Upper lobe of right lung (tissue), 1 donor: Measurements from ENCODE around the gene GABRD. TPM values are rescaled to one million over a fixed set of nuclear protein-coding genes. Genes with fewer than 3 reads are reported as not detected.

Experiments
- ATAC-seq: fragments of 200-7000 bp; cut with Tn5 transposase; one replicate; pipeline ENCODE4 v1.9.1; 2020; ENCODE audit warnings: mild to moderate bottlenecking, moderate library complexity
- DNase-seq: peaks from one replicate; pipeline ENCODE4 v3.0.0-alpha.2; 2020
- H3K27ac ChIP-seq: fragments of 200-600 bp; one replicate; pipeline ENCODE4 v1.8.0; 2022
- H3K27me3 ChIP-seq: fragments of 200-600 bp; one replicate; pipeline ENCODE4 v1.8.0; 2022; ENCODE audit warnings: mild to moderate bottlenecking
- H3K36me3 ChIP-seq: fragments of 200-600 bp; one replicate; pipeline ENCODE4 v1.8.0; 2022
- H3K4me1 ChIP-seq: fragments of 200-600 bp; one replicate; pipeline ENCODE4 v1.8.0; 2022
- H3K4me3 ChIP-seq: fragments of 200-600 bp; one replicate; pipeline ENCODE4 v1.8.0; 2022; ENCODE audit warnings: mild to moderate bottlenecking
- H3K9me3 ChIP-seq: fragments of 200-600 bp; one replicate; pipeline ENCODE4 v1.8.0; 2022
- CTCF ChIP-seq: fragments of 200-600 bp; IDR thresholded peaks from one replicate; pipeline ENCODE4 v1.8.0; 2022; ENCODE audit warnings: antibody characterized with exemption
- intact Hi-C: fragments of 100-400 bp; cut with DNase I; formaldehyde crosslinking; loops from one replicate; pipeline ENCODE4 v1.11.0; 2022
- total RNA-seq: library from RNA; stranded (reverse); fragmentation: NEBNext Ultra II Directional; extraction: Animal tissue kit (Norgen Biotek cat#: 25700); gene quantifications from one replicate; pipeline ENCODE4 v1.2.1, GENCODE V29; 2021
- donor health status: DM: no; HTN: yes; CAD: no; lungs with severe emphysema.

Gene GABRD
- total RNA-seq, 1 donor from 2014 or later: 2.9 TPM

GRCh38 chr1:2067393-2067792, 48.2 kb downstream of the GABRD start:
- H3K27me3 ChIP-seq: no peaks in the 10 kb centered on the region
- peaks cover 8% of the 10 kb centered on the region for H3K36me3 ChIP-seq
- no peaks in the 10 kb centered on the region for H3K9me3 ChIP-seq
- H3K4me3 ChIP-seq: no peak overlapping the region
- H3K4me1 ChIP-seq: no peaks in the 10 kb centered on the region
- H3K27ac ChIP-seq: no peak overlapping the region
- no peak for DNase-seq
- TF ChIP-seq CTCF: no peak
- ATAC-seq: no peak
- intact Hi-C loops: no loop called here

- H3K4me1 ChIP-seq: no peaks in the 10 kb centered on the region
- no peak for ATAC-seq
- DNase-seq: no peak
- peaks cover 8% of the 10 kb centered on the region for H3K36me3 ChIP-seq
- no peaks in the 10 kb centered on the region for H3K27me3 ChIP-seq
- no peak overlapping the region for H3K27ac ChIP-seq
- no peaks in the 10 kb centered on the region for H3K9me3 ChIP-seq
- intact Hi-C loops: no loop called here
- TF ChIP-seq CTCF: no peak
- no peak overlapping the region for H3K4me3 ChIP-seq
Measured at GRCh38 chr1:2067981-2068380, 48.8 kb downstream of the GABRD start.

GRCh38 chr1:2068951-2069350, 49.8 kb downstream of the GABRD start:
- intact Hi-C loops: no loop called here
- H3K27me3 ChIP-seq: no peaks in the 10 kb centered on the region
- no peaks in the 10 kb centered on the region for H3K4me1 ChIP-seq
- DNase-seq: no peak
- no peaks in the 10 kb centered on the region for H3K9me3 ChIP-seq
- no peak for TF ChIP-seq CTCF
- no peak overlapping the region for H3K4me3 ChIP-seq
- H3K27ac ChIP-seq: no peak overlapping the region
- H3K36me3 ChIP-seq: peaks cover 8% of the 10 kb centered on the region
- ATAC-seq: no peak

GRCh38 chr1:2070016-2070415, 50.9 kb downstream of the GABRD start:
- intact Hi-C loops: no loop called here
- H3K36me3 ChIP-seq: peaks cover 8% of the 10 kb centered on the region

GRCh38 chr1:2070800-2071530, 51.8 kb downstream of the GABRD start:
- Histone ChIP-seq H3K4me3 (no peak overlapping the region), H3K36me3 (peaks cover 8% of the 10 kb centered on the region), H3K4me1 (no peaks in the 10 kb centered on the region), H3K27me3 (no peaks in the 10 kb centered on the region), H3K27ac (no peak overlapping the region), H3K9me3 (no peaks in the 10 kb centered on the region)
- ATAC-seq: no peak
- TF ChIP-seq CTCF: no peak
- DNase-seq: no peak
- intact Hi-C loops: no loop called here

More at GRCh38 chr1:2070016-2070415, 50.9 kb downstream of the GABRD start:
- H3K9me3 ChIP-seq: no peaks in the 10 kb centered on the region
- ATAC-seq: no peak
- H3K4me1 ChIP-seq: no peaks in the 10 kb centered on the region
- no peaks in the 10 kb centered on the region for H3K27me3 ChIP-seq
- DNase-seq: no peak
- TF ChIP-seq CTCF: no peak
- no peak overlapping the region for H3K27ac ChIP-seq
- H3K4me3 ChIP-seq: no peak overlapping the region
